GM12864 (cell line): ENCODE data around the gene SDK2.

Experiments used
- DNase-seq: peaks from one replicate; pipeline ENCODE4 v3.0.0-alpha.2; 2011; ENCODE audit warnings: low read depth
- H3K4me3 ChIP-seq: 2 replicates; pipeline ENCODE4 v1.5.1; 2011; ENCODE audit warnings: mild to moderate bottlenecking, low read depth, low read length, control low read depth
- CTCF ChIP-seq: IDR thresholded peaks from 2 replicates; pipeline ENCODE4 v1.5.1; 2011; ENCODE audit warnings: low read depth, mild to moderate bottlenecking, moderate library complexity, low read length, control low read depth, inconsistent platforms; ENCODE audit errors: missing control alignments

Gene SDK2

GRCh38 chr17:73324711-73325526 is 319.3 kb downstream of the SDK2 start:
- no peak for DNase-seq
- no peak for TF ChIP-seq CTCF

GRCh38 chr17:73324160-73324475 is 320.1 kb downstream of the SDK2 start:
- H3K4me3 ChIP-seq, result no peak overlapping the region
- no peak for DNase-seq
- TF ChIP-seq CTCF, result no peak

More at GRCh38 chr17:73324711-73325526, 319.3 kb downstream of the SDK2 start:
- H3K4me3 ChIP-seq, result no peak overlapping the region

GRCh38 chr17:73323409-73324159 is 320.7 kb downstream of the SDK2 start:
- TF ChIP-seq CTCF, result no peak
- no peak overlapping the region for H3K4me3 ChIP-seq
- no peak for DNase-seq

- no peak for DNase-seq
- no peak for TF ChIP-seq CTCF
- no peak overlapping the region for H3K4me3 ChIP-seq
Observed at GRCh38 chr17:73320601-73321264, 323.5 kb downstream of the SDK2 start.

- TF ChIP-seq CTCF, result no peak
- no peak overlapping the region for H3K4me3 ChIP-seq
- no peak for DNase-seq
Observed at GRCh38 chr17:73319766-73320165, 324.5 kb downstream of the SDK2 start.

- DNase-seq, result no peak
- H3K4me3 ChIP-seq, result no peak overlapping the region
- TF ChIP-seq CTCF, result no peak
Observed at GRCh38 chr17:73318836-73319235, 325.4 kb downstream of the SDK2 start.
